ENCODE results near the gene EID2B. TPM values are rescaled to one million over a fixed set of nuclear protein-coding genes. Genes with fewer than 3 reads are reported as not detected.

The EID2B gene
- polyA plus RNA-seq, 1 of the 3 experiments (the other 2 are of a cell fraction): 6.5 TPM

- POLR2A ChIA-PET: no interaction called here
- no peak overlapping the region for H3K4me2 ChIP-seq
- peaks cover 0 to 9% of the 10 kb centered on the region in 2 experiments; a peak in 1 of 4 replicates for H3K4me1 ChIP-seq (ENCODE audit: control insufficient read depth in 1 of 2, insufficient read depth in 2 of 2, low read depth in 1 of 2, low read length in 1 of 2)
- DNase-seq: no peak
- H3K79me2 ChIP-seq (ENCODE audit: insufficient read depth): no peaks in the 10 kb centered on the region
- H3K4me3 ChIP-seq (ENCODE audit: low read depth in 2 of 2, low read length in 1 of 2): no peak overlapping the region
- CTCF ChIA-PET: interaction anchor here (1.0 to 3.0 kb wide), 4 partner anchors 10 to 39 kb away, joined by 3 to 15 read pairs (median 9); partner anchors contain the start of gene EID2B
- 57% methylated on average over 8 of the region's 8 CpGs for WGBS (ENCODE audit: low lambda C conversion rate)
- no peak overlapping the region for H3K9ac ChIP-seq
- H4K20me1 ChIP-seq (ENCODE audit: insufficient read depth): no peaks in the 10 kb centered on the region
- no peaks in the 10 kb centered on the region; the same call in 1 of the 2 replicates for H3K27me3 ChIP-seq (ENCODE audit: insufficient read depth)
- no peak for TF ChIP-seq USF2 (IDR thresholded peaks at IDR 0.05; ENCODE audit: borderline replicate concordance, low read depth, low read length)
- TF ChIP-seq NFIC (IDR thresholded peaks at IDR 0.05; ENCODE audit: borderline replicate concordance): no peak
- TF ChIP-seq POLR2AphosphoS5 (IDR thresholded peaks at IDR 0.05; ENCODE audit: low read depth, low read length): no peak
- TF ChIP-seq JUND (IDR thresholded peaks at IDR 0.05): no peak
- no peak overlapping the region for H2AFZ ChIP-seq (ENCODE audit: low read depth)
- H3K27ac ChIP-seq (ENCODE audit: low read depth in 2 of 2, low read length in 1 of 2): no peak overlapping the region
- H3K36me3 ChIP-seq (replicated peaks in 1 of 2; ENCODE audit: control insufficient read depth in 1 of 2, insufficient read depth in 2 of 2, low read length in 1 of 2): no peaks in the 10 kb centered on the region
- no peaks in the 10 kb centered on the region for H3K9me2 ChIP-seq
- no peaks in the 10 kb centered on the region for H3F3A ChIP-seq (replicated peaks; ENCODE audit: insufficient read depth)
- no peaks in the 10 kb centered on the region for H3K9me3 ChIP-seq
Observed at GRCh38 chr19:39499932-39500331, 32.7 kb downstream of the EID2B start.

GRCh38 chr19:39498798-39499642, 33.6 kb downstream of the EID2B start, which contains the start of gene DLL3:
TSS of gene DLL3 (plus strand) at chr19:39498947. CDS start at chr19:39498975, 28 bp downstream.
- Histone ChIP-seq H3K4me1 (ENCODE audit: control insufficient read depth in 1 of 2, insufficient read depth in 2 of 2, low read depth in 1 of 2, low read length in 1 of 2) (peaks cover 0 to 9% of the 10 kb centered on the region in 2 experiments; a peak in 1 of 4 replicates), H2AFZ (ENCODE audit: low read depth) (peak within 1 kb of the TSS; percentile 12; the same call in 1 of the 2 replicates)
- TF ChIP-seq FOXJ3 (CRISPR knock-in tag; IDR thresholded peaks at IDR 0.05) (no peak), USF2 (IDR thresholded peaks at IDR 0.05; ENCODE audit: borderline replicate concordance, low read depth, low read length) (no peak), IRF3 (IDR thresholded peaks at IDR 0.05; ENCODE audit: low read depth, low read length) (no peak), GATA2 (CRISPR knock-in tag; IDR thresholded peaks at IDR 0.05) (no peak), ZBTB33 (IDR thresholded peaks at IDR 0.05; ENCODE audit: borderline replicate concordance, low read depth) (no peak), YY1 (IDR thresholded peaks at IDR 0.05; ENCODE audit: low read depth) (no peak), POLR2AphosphoS5 (IDR thresholded peaks at IDR 0.05; ENCODE audit: low read depth, low read length) (no peak), SIN3A (IDR thresholded peaks at IDR 0.05; ENCODE audit: borderline replicate concordance, low read depth, low read length) (no peak), RCOR1 (IDR thresholded peaks at IDR 0.05; ENCODE audit: low read length) (no peak), NRF1 (IDR thresholded peaks at IDR 0.05; ENCODE audit: low read depth, low read length) (no peak), EP300 (IDR thresholded peaks at IDR 0.05; ENCODE audit: borderline replicate concordance in 1 of 2, low read depth in 1 of 2, low read length in 1 of 2) (no peak), MXI1 (IDR thresholded peaks at IDR 0.05; ENCODE audit: low read depth, low read length) (no peak), MEF2A (IDR thresholded peaks at IDR 0.05; ENCODE audit: borderline replicate concordance, low read depth) (no peak)
- TF ChIP-seq, protein P1, sequence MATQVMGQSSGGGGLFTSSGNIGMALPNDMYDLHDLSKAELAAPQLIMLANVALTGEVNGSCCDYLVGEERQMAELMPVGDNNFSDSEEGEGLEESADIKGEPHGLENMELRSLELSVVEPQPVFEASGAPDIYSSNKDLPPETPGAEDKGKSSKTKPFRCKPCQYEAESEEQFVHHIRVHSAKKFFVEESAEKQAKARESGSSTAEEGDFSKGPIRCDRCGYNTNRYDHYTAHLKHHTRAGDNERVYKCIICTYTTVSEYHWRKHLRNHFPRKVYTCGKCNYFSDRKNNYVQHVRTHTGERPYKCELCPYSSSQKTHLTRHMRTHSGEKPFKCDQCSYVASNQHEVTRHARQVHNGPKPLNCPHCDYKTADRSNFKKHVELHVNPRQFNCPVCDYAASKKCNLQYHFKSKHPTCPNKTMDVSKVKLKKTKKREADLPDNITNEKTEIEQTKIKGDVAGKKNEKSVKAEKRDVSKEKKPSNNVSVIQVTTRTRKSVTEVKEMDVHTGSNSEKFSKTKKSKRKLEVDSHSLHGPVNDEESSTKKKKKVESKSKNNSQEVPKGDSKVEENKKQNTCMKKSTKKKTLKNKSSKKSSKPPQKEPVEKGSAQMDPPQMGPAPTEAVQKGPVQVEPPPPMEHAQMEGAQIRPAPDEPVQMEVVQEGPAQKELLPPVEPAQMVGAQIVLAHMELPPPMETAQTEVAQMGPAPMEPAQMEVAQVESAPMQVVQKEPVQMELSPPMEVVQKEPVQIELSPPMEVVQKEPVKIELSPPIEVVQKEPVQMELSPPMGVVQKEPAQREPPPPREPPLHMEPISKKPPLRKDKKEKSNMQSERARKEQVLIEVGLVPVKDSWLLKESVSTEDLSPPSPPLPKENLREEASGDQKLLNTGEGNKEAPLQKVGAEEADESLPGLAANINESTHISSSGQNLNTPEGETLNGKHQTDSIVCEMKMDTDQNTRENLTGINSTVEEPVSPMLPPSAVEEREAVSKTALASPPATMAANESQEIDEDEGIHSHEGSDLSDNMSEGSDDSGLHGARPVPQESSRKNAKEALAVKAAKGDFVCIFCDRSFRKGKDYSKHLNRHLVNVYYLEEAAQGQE (IDR thresholded peaks at IDR 0.05; ENCODE audit: low read depth, low read length): no peak

More at GRCh38 chr19:39498798-39499642, 33.6 kb downstream of the EID2B start, which contains the start of gene DLL3:
- H3K9ac ChIP-seq: no peak within 1 kb of the TSS
- no peaks in the 10 kb centered on the region; the same call in 1 of the 2 replicates for H3K27me3 ChIP-seq (ENCODE audit: insufficient read depth)
- H3K9me2 ChIP-seq: no peaks in the 10 kb centered on the region
- no peaks in the 10 kb centered on the region for H3K36me3 ChIP-seq (replicated peaks in 1 of 2; ENCODE audit: control insufficient read depth in 1 of 2, insufficient read depth in 2 of 2, low read length in 1 of 2)
- no peaks in the 10 kb centered on the region for H3K79me2 ChIP-seq (ENCODE audit: insufficient read depth)
- H3F3A ChIP-seq (replicated peaks; ENCODE audit: insufficient read depth): no peaks in the 10 kb centered on the region
- DNase-seq: peak; percentile 59
- ChIA-PET CTCF (interaction anchor here (0.7 to 3.0 kb wide), 9 partner anchors 8 to 41 kb away, joined by 3 to 16 read pairs (median 5); partner anchors contain the start of genes EID2 and EID2B), POLR2A (interaction anchor here (1.4 kb wide), 1 partner anchor 33 kb away, joined by 4 read pairs; the partner anchor contains the start of gene EID2B)
- H3K27ac ChIP-seq (ENCODE audit: low read depth in 2 of 2, low read length in 1 of 2): peak within 1 kb of the TSS in 1 of 2 experiments; percentile 40; a peak in 1 of 4 replicates
- H4K20me1 ChIP-seq (ENCODE audit: insufficient read depth): no peaks in the 10 kb centered on the region
- no peaks in the 10 kb centered on the region for H3K9me3 ChIP-seq
- WGBS (ENCODE audit: low lambda C conversion rate): 13% methylated on average over 37 of the region's 60 CpGs
- H3K4me2 ChIP-seq: peak within 1 kb of the TSS; percentile 56
- peak within 1 kb of the TSS in 1 of 2 experiments; percentile 32; a peak in 2 of 4 replicates for H3K4me3 ChIP-seq (ENCODE audit: low read depth in 2 of 2, low read length in 1 of 2)
